Measurements from ENCODE around the gene FLAD1.

The FLAD1 gene

GRCh38 chr1:154967331-154967950, 15.7 kb upstream of the FLAD1 start:
- peaks cover 56% of the 10 kb centered on the region for H3K79me2 ChIP-seq (ENCODE audit: insufficient read depth, low read length)
- no peak overlapping the region for H3K4me2 ChIP-seq (ENCODE audit: low read depth, low read length, poor library complexity, severe bottlenecking)
- no peaks in the 10 kb centered on the region for H3K9me3 ChIP-seq (ENCODE audit: insufficient read depth, low read depth, low read length)
- H3K4me3 ChIP-seq (ENCODE audit: low read length, poor library complexity, severe bottlenecking): no peak overlapping the region
- TF ChIP-seq EZH2phosphoT487 (IDR thresholded peaks at IDR 0.05; ENCODE audit: borderline replicate concordance) (no peak), CTCF (conservative IDR thresholded peaks at IDR 0.05; ENCODE audit: low read length) (no peak)
- no peak overlapping the region for H2AFZ ChIP-seq (ENCODE audit: low read length)
- H3K9me2 ChIP-seq (replicated peaks; ENCODE audit: low read depth, low read length): no peaks in the 10 kb centered on the region
- H3K9ac ChIP-seq (ENCODE audit: low read depth, low read length, poor library complexity, severe bottlenecking): no peak overlapping the region
- no peaks in the 10 kb centered on the region for H3K27me3 ChIP-seq (ENCODE audit: insufficient read depth, low read length, poor library complexity, severe bottlenecking)
- peaks cover 34% of the 10 kb centered on the region for H3K4me1 ChIP-seq (ENCODE audit: insufficient read depth, low read length, poor library complexity, severe bottlenecking)
- peaks cover 40% of the 10 kb centered on the region; the same call in 1 of the 2 replicates for H3K36me3 ChIP-seq (ENCODE audit: insufficient read depth, low read length)
- H4K20me1 ChIP-seq (ENCODE audit: insufficient read depth, low read length, poor library complexity, severe bottlenecking): peaks cover 6% of the 10 kb centered on the region
- H3F3A ChIP-seq (ENCODE audit: low read depth): no peaks in the 10 kb centered on the region; the same call in 1 of the 2 replicates

GRCh38 chr1:154968731-154969130, 14.4 kb upstream of the FLAD1 start:
- H3K4me2 ChIP-seq (ENCODE audit: low read depth, low read length, poor library complexity, severe bottlenecking): peak overlapping the region; percentile 70

GRCh38 chr1:154969246-154969645, 13.9 kb upstream of the FLAD1 start:
- H3K9me2 ChIP-seq (replicated peaks; ENCODE audit: low read depth, low read length): no peaks in the 10 kb centered on the region
- peaks cover 13% of the 10 kb centered on the region for H4K20me1 ChIP-seq (ENCODE audit: insufficient read depth, low read length, poor library complexity, severe bottlenecking)
- peaks cover 50% of the 10 kb centered on the region for H3K79me2 ChIP-seq (ENCODE audit: insufficient read depth, low read length)
- peaks cover 37% of the 10 kb centered on the region for H3K4me1 ChIP-seq (ENCODE audit: insufficient read depth, low read length, poor library complexity, severe bottlenecking)
- TF ChIP-seq EZH2phosphoT487 (IDR thresholded peaks at IDR 0.05; ENCODE audit: borderline replicate concordance) (no peak), CTCF (conservative IDR thresholded peaks at IDR 0.05; ENCODE audit: low read length) (no peak)
- peaks cover 3% of the 10 kb centered on the region; the same call in 1 of the 2 replicates for H3F3A ChIP-seq (ENCODE audit: low read depth)
- peak overlapping the region; percentile 52 for H3K9ac ChIP-seq (ENCODE audit: low read depth, low read length, poor library complexity, severe bottlenecking)
- H3K9me3 ChIP-seq (ENCODE audit: insufficient read depth, low read depth, low read length): no peaks in the 10 kb centered on the region
- peak overlapping the region; percentile 70 for H3K4me2 ChIP-seq (ENCODE audit: low read depth, low read length, poor library complexity, severe bottlenecking)
- H2AFZ ChIP-seq (ENCODE audit: low read length): no peak overlapping the region
- peaks cover 29% of the 10 kb centered on the region; the same call in 1 of the 2 replicates for H3K36me3 ChIP-seq (ENCODE audit: insufficient read depth, low read length)
- peak overlapping the region; percentile 63 for H3K4me3 ChIP-seq (ENCODE audit: low read length, poor library complexity, severe bottlenecking)
- no peaks in the 10 kb centered on the region for H3K27me3 ChIP-seq (ENCODE audit: insufficient read depth, low read length, poor library complexity, severe bottlenecking)

More at GRCh38 chr1:154968731-154969130, 14.4 kb upstream of the FLAD1 start:
- H3K9me2 ChIP-seq (replicated peaks; ENCODE audit: low read depth, low read length): no peaks in the 10 kb centered on the region
- H3K4me1 ChIP-seq (ENCODE audit: insufficient read depth, low read length, poor library complexity, severe bottlenecking): peaks cover 36% of the 10 kb centered on the region
- H2AFZ ChIP-seq (ENCODE audit: low read length): no peak overlapping the region
- peaks cover 51% of the 10 kb centered on the region for H3K79me2 ChIP-seq (ENCODE audit: insufficient read depth, low read length)
- H4K20me1 ChIP-seq (ENCODE audit: insufficient read depth, low read length, poor library complexity, severe bottlenecking): peaks cover 13% of the 10 kb centered on the region
- no peaks in the 10 kb centered on the region for H3K27me3 ChIP-seq (ENCODE audit: insufficient read depth, low read length, poor library complexity, severe bottlenecking)
- H3F3A ChIP-seq (ENCODE audit: low read depth): peaks cover under 1% of the 10 kb centered on the region; the same call in 1 of the 2 replicates
- TF ChIP-seq CTCF (conservative IDR thresholded peaks at IDR 0.05; ENCODE audit: low read length) (no peak), EZH2phosphoT487 (IDR thresholded peaks at IDR 0.05; ENCODE audit: borderline replicate concordance) (no peak)
- peak overlapping the region; percentile 52 for H3K9ac ChIP-seq (ENCODE audit: low read depth, low read length, poor library complexity, severe bottlenecking)
- H3K36me3 ChIP-seq (ENCODE audit: insufficient read depth, low read length): peaks cover 32% of the 10 kb centered on the region; the same call in 1 of the 2 replicates
- H3K9me3 ChIP-seq (ENCODE audit: insufficient read depth, low read depth, low read length): no peaks in the 10 kb centered on the region
- H3K4me3 ChIP-seq (ENCODE audit: low read length, poor library complexity, severe bottlenecking): no peak overlapping the region
